ENCODE data around the gene UBE2E3. TPM values are rescaled to one million over a fixed set of nuclear protein-coding genes. Genes with fewer than 3 reads are reported as not detected.

The UBE2E3 gene
- total RNA-seq, 1 experiment from 2014 or later = 76.3 TPM

GRCh38 chr2:181112916-181113315 lies 132.5 kb downstream of the UBE2E3 start:
- DNase-seq (ENCODE audit: low spot score) = no peak
- Mint-ChIP-seq H3K4me1 (no peaks in the 10 kb centered on the region), H3K36me3 (no peaks in the 10 kb centered on the region), H3K27ac (no peak overlapping the region), H3K4me3 (no peak overlapping the region), H3K27me3 (ENCODE audit: low read depth) (no peaks in the 10 kb centered on the region), H3K9me3 (no peaks in the 10 kb centered on the region)
- TF ChIP-seq GRHL2 (CRISPR knock-in tag; IDR thresholded peaks at IDR 0.05; ENCODE audit: insufficient replicate concordance, severe bottlenecking) (no peak), ZBTB43 (CRISPR knock-in tag; IDR thresholded peaks at IDR 0.05) (no peak), SOX15 (CRISPR knock-in tag; IDR thresholded peaks at IDR 0.05) (no peak), SMAD4 (CRISPR knock-in tag; IDR thresholded peaks at IDR 0.05) (no peak), FOXP4 (CRISPR knock-in tag; IDR thresholded peaks at IDR 0.05) (no peak), ZSCAN18 (CRISPR knock-in tag; IDR thresholded peaks at IDR 0.05) (no peak), IRF1 (CRISPR knock-in tag; IDR thresholded peaks at IDR 0.05) (no peak), ZNF416 (CRISPR knock-in tag; IDR thresholded peaks at IDR 0.05) (no peak), ZNF232 (CRISPR knock-in tag; IDR thresholded peaks at IDR 0.05) (no peak), EMX1 (CRISPR knock-in tag; IDR thresholded peaks at IDR 0.05) (no peak), TEAD1 (CRISPR knock-in tag; IDR thresholded peaks at IDR 0.05) (no peak), USF1 (CRISPR knock-in tag; IDR thresholded peaks at IDR 0.05) (no peak), AFF4 (CRISPR knock-in tag; IDR thresholded peaks at IDR 0.05; ENCODE audit: borderline replicate concordance) (no peak), ETV6 (CRISPR knock-in tag; IDR thresholded peaks at IDR 0.05) (no peak), USF2 (CRISPR knock-in tag; IDR thresholded peaks at IDR 0.05) (no peak)
- CTCF ChIA-PET = no interaction called here
- no peak for ATAC-seq
- POLR2A ChIA-PET = no interaction called here
